HG03135 (cell line): ENCODE data around the gene MCOLN3.

ENCODE experiments used
- ATAC-seq: cut with Tn5 transposase; IDR thresholded peaks from one replicate; pipeline ENCODE4 v1.9.1; 2021; ENCODE audit warnings: mild to moderate bottlenecking, moderate library complexity; ENCODE audit not compliant: unreplicated experiment

The MCOLN3 gene

DNA sequence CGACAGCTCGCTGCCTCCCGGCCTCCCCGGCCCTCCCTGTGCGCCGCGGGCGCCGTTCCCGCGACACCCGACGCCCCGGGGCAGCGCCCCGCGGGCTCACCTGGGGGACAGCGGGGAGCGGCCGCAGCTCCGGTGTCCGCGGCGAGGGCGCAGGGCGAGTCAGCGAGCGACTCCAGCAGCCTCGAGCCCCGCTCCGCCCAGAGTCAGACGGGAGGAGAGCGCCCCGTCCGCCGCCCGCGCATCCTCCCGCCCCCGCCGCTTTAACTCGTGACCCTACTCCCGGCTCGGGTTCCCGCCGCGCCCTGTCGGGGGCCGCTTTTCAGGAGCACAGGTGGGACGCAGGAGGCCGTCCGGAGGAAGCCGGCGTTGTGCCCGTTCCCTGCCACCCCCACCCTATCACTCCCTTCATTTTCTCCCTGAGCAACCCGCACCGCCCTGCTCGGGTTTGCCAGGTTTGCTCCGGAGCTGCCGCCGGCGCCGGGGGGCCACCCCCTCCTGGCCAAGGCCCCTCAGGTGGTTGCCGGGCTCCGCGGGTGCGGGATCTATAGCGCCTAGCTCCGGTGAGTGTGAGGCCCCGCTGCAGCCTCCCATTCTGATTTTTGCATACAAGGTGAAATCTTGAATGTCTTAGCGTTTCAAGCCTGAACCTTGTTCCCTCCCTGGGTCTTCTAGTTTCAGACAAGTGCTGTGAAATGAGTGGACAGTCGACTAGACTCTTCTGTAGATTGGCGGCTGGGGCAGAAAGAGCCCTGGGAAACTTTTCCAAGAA lies at the start of gene MCOLN3:
Gene MCOLN3 (minus strand): TSS at position 205 of the 769 bp plus-strand sequence. CDS start 3,140 bp downstream, outside the sequence.
- ATAC-seq: peak; percentile 73

DNA sequence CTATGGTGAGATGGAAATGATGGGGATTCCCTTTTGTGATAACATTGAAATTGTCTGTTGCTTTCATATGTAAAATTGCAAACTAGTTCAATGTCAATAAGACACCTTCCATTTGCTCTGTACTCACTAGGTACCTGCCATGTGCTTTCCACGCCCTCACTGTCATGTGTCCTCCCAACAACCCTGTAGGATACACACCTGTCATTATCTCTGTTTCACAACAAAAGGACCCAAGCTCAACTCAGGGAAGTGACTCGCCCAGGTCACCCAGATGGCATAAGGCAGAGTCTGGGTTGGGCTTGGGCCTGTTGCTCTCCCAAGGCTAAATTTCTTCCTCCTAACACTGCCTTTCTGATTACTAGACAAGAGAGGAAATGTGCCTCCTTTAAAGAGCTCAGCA lies 45.3 kb upstream of the MCOLN3 start:
- no peak for ATAC-seq

DNA sequence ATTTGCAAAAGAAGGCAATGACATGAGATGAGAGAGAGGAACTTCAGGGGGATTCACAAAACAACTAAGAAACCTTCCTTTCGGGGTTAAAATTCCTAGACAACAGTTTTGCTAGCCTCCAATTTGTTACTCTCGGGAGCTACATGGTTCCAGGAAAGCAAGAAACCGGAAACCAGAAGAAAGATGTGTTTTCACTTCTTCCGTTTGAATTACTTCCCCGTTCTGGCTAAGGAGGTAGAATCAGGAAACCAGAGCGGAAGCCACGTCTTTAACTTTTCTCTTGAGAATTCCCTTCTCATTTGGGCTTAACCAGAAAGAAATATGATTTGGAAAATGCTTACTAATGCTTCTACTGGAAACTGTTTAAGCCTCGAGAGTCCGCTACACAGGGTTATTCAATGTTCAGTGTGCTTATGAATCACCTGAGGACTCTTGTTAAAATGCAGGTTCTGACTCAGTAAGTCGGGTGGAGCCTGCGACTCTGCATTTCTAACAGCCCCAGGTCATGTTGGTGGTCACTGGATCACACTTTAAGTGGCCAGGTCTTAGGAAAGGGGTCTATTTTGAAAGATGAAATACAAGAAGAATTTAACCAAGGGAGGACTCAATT lies 43.5 kb upstream of the MCOLN3 start:
- no peak for ATAC-seq

DNA sequence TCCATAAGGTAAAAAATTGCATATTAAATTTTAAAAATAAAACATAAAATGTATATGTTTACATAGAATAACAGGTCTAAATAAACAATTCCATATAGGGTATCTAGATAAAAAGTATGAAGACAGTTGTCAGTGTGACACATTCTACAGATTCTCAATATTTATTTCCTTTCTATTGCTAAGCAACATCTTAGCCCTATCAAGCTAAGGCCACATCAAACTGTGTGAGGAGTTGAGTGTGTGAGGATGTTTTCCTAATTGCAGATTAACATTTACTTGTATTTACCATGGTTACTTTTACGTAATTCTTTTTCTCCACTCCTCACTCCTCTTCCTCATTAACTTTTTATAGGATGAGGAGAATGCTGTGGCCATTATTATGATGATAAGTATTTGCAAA lies 41.9 kb upstream of the MCOLN3 start:
- ATAC-seq: no peak

- no peak for ATAC-seq
Measured at GRCh38 chr1:85089203-85089602, 40.9 kb upstream of the MCOLN3 start.

GRCh38 chr1:85088408-85088784 lies 40.1 kb upstream of the MCOLN3 start:
- ATAC-seq: no peak

DNA sequence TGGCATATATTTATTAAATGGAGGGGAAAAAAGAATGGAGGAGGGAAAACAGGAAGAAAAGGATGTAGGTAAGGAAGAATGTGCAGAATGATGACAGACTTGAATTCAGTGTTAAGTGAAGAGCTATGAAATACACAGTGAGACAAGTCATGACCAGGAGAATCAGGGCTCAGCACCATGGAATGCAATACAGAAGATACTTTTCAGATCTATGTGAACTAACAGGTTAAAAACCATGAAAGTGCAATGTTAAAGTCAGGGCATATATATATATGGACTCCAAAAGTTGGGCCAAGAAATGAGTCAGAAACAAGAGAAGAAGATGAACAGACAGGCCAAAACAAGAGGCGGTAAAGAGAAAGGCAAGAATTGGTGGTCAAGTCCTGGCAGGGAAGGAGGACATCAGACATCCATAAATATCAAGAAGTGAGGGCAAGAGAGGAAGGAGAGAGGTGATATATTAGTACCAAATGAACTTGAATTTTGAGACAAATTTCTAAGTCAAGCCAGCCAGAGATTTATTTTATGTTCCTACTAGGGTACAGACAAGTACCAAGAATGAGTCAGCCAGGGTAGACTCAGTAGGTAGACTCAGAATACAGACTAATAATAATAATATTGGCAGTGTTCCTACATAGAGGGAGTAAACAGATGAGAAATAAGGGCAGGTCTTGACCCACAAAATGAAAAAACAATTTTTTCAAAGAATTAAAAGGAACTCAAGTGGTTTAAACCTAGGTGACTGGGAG lies 39.5 kb upstream of the MCOLN3 start:
- ATAC-seq: no peak

DNA sequence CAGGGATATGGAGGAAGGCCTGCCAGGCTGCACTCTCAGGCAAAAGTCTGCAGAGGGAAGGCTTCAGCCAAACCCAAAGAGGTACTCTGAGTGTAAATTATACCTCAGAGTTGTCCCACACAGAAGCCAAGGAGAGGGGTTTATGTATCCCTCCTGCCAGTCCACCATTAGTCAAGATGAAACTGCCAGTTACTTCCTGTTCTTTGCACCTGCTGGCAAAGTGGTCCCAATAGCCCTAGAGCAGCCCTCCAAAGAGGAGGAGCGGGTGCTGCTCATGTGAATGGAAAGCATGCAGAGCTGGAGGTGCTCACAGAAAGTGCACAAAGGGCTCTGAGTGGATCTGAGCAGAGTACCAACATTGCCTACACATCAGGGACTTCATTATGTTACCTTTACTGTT lies 37.1 kb upstream of the MCOLN3 start:
- ATAC-seq: no peak

GRCh38 chr1:85078903-85079302 lies 30.6 kb upstream of the MCOLN3 start:
- ATAC-seq: no peak

- no peak for ATAC-seq
Measured at GRCh38 chr1:85074365-85074964, 26.2 kb upstream of the MCOLN3 start.

- no peak for ATAC-seq
Measured at GRCh38 chr1:85070972-85071492, 22.7 kb upstream of the MCOLN3 start.

DNA sequence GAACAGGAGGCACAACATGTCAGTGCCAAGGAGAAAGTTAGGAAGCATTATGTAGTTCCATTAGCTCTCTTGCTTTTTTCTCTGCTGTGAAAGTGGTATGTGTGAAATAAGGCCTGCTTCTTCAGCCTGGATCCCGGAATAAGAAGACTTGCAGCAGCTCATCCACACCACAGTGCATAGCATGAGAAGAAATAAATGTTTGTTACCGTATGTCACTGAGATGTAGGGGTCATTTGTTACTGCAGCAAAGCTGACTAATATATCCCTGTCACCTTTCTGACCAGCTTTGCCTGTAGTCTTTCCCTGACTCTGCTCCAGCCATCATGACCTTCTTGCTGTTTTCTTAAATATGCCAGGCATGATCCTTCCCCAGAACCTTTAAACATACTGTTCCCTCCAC lies 20.5 kb upstream of the MCOLN3 start:
- ATAC-seq: no peak

DNA sequence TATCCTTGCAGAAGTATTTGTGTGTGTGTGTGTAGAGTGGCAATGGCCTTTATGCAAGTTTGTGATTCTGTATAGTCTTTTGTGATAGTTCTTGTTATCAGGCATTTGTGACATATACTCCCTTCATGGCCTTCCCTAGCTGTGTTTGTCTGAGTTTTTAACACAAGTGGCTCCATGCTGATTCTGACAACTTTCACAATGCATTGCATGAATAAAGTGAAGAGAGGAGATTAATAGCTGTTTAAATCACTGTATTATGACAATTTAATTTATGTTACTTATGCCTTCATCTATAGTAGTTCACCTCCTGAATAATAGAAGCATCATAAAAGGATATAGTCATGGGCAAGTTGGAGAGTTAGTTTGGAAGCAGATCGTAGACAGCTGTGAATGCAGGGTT lies 17.2 kb upstream of the MCOLN3 start:
- no peak for ATAC-seq

- no peak for ATAC-seq
Measured at GRCh38 chr1:85062425-85063026, 14.2 kb upstream of the MCOLN3 start.

DNA sequence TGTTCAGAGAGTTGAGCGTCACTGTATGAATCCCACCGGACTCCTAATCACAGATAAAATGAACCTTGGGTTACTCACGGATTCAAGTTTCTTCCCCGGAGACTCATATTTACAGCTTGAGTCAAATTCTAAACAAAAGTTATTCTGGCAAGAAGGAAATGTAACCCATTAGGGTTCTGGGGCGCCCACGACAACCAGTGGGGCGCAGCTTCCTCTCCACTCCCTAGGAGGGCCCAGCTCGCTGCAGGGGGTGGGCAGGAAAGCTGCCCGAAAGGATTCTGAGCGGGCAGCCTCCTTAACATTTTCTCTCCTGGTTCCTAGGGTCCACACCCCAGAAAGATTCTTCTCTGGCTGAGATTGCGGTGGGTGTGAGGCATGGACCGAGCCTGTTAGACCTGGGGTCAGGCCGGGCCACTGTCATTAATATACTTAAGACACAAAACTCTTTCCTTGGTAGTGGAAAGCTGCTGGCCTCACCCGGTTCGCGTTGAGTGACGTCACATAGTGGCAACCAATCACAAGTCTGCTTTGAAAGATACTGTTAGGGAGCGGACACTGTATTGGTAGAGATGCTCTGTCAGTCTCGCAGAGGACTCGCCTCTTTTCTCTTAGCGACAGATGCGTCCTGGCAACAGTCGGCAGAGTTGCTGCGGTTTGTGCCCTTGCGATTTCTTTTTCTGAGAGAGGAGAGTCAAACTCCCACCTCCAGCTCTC lies 13.6 kb upstream of the MCOLN3 start:
- peak; percentile 100 for ATAC-seq

DNA sequence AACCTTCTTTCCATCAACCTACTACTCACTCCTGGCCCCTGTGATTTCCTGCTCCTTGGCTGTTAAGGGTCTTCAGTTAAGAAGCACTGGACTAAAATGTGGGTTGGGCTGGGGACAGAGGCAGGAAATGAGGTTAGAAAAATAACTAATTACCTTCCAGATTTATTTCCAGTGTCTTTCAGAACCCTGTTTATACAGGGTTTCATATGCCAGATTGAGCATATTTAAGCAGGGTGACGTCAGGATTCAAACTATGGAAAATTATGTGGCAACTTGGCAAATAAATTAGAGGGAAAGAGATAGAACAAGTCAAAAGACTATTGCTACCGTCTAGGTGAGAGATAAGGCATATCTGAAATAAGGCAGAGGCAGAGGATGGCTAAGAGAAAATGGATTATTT lies 11.7 kb upstream of the MCOLN3 start:
- no peak for ATAC-seq

DNA sequence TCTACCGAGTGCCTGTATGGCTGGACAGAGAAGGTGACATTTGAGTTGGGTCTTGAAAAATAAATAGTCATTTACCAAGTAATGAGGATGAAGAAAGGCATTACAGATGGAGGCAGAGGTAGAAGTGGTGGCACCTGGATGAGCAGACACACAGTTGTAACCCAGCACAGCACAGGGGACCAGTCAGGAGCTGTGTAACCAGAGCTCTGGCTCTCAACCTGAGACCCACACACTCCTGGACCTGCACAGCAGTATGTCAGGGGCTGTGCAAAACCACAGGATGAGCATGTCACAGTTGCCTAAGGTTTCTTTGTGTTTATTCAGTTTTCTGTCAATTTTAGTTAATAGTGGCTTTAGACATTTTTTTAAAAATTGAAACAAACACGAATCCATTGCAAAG lies 11.3 kb upstream of the MCOLN3 start:
- no peak for ATAC-seq

- no peak for ATAC-seq
Measured at GRCh38 chr1:85058786-85059185, 10.5 kb upstream of the MCOLN3 start.

DNA sequence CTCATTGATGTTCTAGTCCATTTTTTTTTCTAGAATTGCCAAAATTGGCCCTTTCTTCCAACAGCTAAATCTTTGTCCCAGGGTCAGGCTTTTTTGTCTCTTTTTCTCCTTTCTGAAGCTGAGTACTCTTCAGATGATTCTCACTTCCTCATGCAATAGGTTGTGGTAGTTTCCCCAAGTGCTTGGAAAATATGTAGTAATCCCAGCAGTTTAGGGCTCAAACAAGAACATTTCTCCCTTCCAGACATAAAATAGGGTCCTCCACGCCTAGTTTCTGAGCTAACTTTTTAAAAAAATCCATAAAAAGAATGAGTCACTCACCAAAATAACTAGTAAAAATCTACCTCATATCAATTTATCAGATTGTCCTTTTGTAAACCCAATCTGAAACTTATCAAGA lies 10.0 kb upstream of the MCOLN3 start:
- ATAC-seq: no peak

- ATAC-seq: no peak
Measured at GRCh38 chr1:85054664-85055063, 6.4 kb upstream of the MCOLN3 start.
